Measurements from ENCODE around the gene HES3.

- peak in 2 of 6 experiments; percentile 20 to 21 for TF ChIP-seq CTCF (IDR thresholded peaks at IDR 0.05)
- no peak for TF ChIP-seq POLR2A (IDR thresholded peaks at IDR 0.05)
These were observed 36.9 kb downstream of the HES3 start for GRCh38 chr1:6280761-6281451.

Measured in esophagus squamous epithelium (tissue), 4 donors.